B cell (primary cell): ENCODE measurements around the gene TUBB2A.

ENCODE experiments used
- EZH2 ChIP-seq: IDR thresholded peaks from 2 replicates; pipeline ENCODE4 v1.6.1; 2012; ENCODE audit warnings: borderline replicate concordance, low read depth, mild to moderate bottlenecking, moderate library complexity, low read length; ENCODE audit not compliant: insufficient read depth, poor library complexity, severe bottlenecking
- TF ChIP-seq, protein P1 (sequence below): fragments of 200-600 bp; IDR thresholded peaks from one replicate; pipeline ENCODE4 v1.8.0; 2022; ENCODE audit warnings: antibody characterized with exemption, mild to moderate bottlenecking

DNA sequence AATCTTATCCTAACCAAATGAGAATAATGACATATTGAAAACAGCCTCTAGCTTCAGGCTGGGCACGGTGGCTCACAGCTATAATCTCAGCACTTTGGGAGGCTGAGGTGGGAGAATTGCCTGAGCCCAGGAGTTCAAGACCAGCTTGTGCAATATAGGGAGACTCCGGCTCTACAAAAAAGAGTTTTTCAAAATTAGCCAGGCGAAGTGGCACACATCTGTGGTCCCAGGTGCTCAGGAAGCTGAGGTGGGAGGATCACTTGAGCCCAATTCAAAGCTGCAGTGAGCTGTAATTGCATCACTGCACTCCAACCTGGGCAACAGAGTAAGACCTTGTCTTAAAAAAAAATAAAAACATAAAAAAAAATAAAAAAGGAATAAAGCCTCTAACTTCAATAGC, 4.7 kb downstream of the TUBB2A start:
- TF ChIP-seq, protein P1, sequence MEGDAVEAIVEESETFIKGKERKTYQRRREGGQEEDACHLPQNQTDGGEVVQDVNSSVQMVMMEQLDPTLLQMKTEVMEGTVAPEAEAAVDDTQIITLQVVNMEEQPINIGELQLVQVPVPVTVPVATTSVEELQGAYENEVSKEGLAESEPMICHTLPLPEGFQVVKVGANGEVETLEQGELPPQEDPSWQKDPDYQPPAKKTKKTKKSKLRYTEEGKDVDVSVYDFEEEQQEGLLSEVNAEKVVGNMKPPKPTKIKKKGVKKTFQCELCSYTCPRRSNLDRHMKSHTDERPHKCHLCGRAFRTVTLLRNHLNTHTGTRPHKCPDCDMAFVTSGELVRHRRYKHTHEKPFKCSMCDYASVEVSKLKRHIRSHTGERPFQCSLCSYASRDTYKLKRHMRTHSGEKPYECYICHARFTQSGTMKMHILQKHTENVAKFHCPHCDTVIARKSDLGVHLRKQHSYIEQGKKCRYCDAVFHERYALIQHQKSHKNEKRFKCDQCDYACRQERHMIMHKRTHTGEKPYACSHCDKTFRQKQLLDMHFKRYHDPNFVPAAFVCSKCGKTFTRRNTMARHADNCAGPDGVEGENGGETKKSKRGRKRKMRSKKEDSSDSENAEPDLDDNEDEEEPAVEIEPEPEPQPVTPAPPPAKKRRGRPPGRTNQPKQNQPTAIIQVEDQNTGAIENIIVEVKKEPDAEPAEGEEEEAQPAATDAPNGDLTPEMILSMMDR = no peak
- TF ChIP-seq EZH2 = no peak
